ENCODE measurements around the gene NOL9. TPM values are rescaled to one million over a fixed set of nuclear protein-coding genes. Genes with fewer than 3 reads are reported as not detected.

Gene NOL9
- total and polyA plus RNA-seq, 9 of the 15 experiments (the other 6 are each of a cell fraction or from before 2014, with no cell fraction given), result 5.6 to 76.5 (median 47.3) TPM

- peak; percentile 10 for TF ChIP-seq ETS2 (tag; IDR thresholded peaks at IDR 0.05; ENCODE audit: borderline replicate concordance, poor library complexity, severe bottlenecking)
- peak; percentile 16; the same call in 1 of the 2 replicates for TF ChIP-seq ILF3 (IDR thresholded peaks at IDR 0.05; ENCODE audit: borderline replicate concordance)
- TF ChIP-seq RCOR1 (IDR thresholded peaks at IDR 0.05; ENCODE audit: borderline replicate concordance in 1 of 2, low read depth in 2 of 2, low read length in 2 of 2), result 0 out of 4 replicates have a peak, but pooled peaks of 1 of the 2 experiments have one; percentile 20
- no peak for TF ChIP-seq SLC30A9 (CRISPR knock-in tag; IDR thresholded peaks at IDR 0.05)
- TF ChIP-seq E2F6 (IDR thresholded peaks at IDR 0.05; ENCODE audit: borderline replicate concordance in 1 of 2, extremely low read depth in 1 of 2, insufficient read depth in 1 of 2, insufficient read length in 1 of 2, low read depth in 1 of 2, low read length in 1 of 2, poor library complexity in 1 of 2, severe bottlenecking in 1 of 2), result peak; percentile 57 to 79
- TF ChIP-seq PTTG1 (tag; IDR thresholded peaks at IDR 0.05; ENCODE audit: low read depth), result no peak
- TF ChIP-seq SRSF3 (IDR thresholded peaks at IDR 0.05; ENCODE audit: insufficient read depth, low read length), result 0 out of 2 replicates have a peak, but pooled peaks have one; percentile 37
- TF ChIP-seq GTF2A2 (tag; IDR thresholded peaks at IDR 0.05), result 0 out of 2 replicates have a peak, but pooled peaks have one; percentile 19
- 0 out of 2 replicates have a peak, but pooled peaks have one; percentile 77 for TF ChIP-seq ERF (CRISPR knock-in tag; IDR thresholded peaks at IDR 0.05)
- no peak for TF ChIP-seq ARID1B (IDR thresholded peaks at IDR 0.05)
- no peak for TF ChIP-seq PRDM10 (IDR thresholded peaks at IDR 0.05; ENCODE audit: partially characterized antibody)
- no peak for TF ChIP-seq NFRKB (IDR thresholded peaks at IDR 0.05; ENCODE audit: low read depth)
- TF ChIP-seq BRCA1 (IDR thresholded peaks at IDR 0.05), result no peak
- no peak for TF ChIP-seq BRCA1 (CRISPR knock-in tag; IDR thresholded peaks at IDR 0.05)
- no peak for TF ChIP-seq DPF2 (IDR thresholded peaks at IDR 0.05)
- TF ChIP-seq MITF (IDR thresholded peaks at IDR 0.05), result peak; percentile 30; the same call in 1 of the 2 replicates
- no peak for TF ChIP-seq STAT5A (IDR thresholded peaks at IDR 0.05; ENCODE audit: borderline replicate concordance, low read length)
- TF ChIP-seq DEAF1 (CRISPR knock-in tag; IDR thresholded peaks at IDR 0.05), result no peak
Measured at GRCh38 chr1:6601923-6602668, 47.8 kb upstream of the NOL9 start (continued).
